HepG2 (cell line): ENCODE results near the gene MALT1. TPM values are rescaled to one million over a fixed set of nuclear protein-coding genes. Genes with fewer than 3 reads are reported as not detected.

Source experiments
- AFF4 ChIP-seq: sonication (generic); formaldehyde crosslinking; IDR thresholded peaks from 2 replicates; pipeline ENCODE4 v1.4.0; 2020; ENCODE audit warnings: missing genetic modification reagents
- ARNT ChIP-seq: fragments of 450-650 bp; IDR thresholded peaks from 2 replicates; pipeline ENCODE4 v1.6.1; 2017
- CREB1 ChIP-seq, 2 experiments: fragments of 450-650 bp in 1 of 2; IDR thresholded peaks; 2 replicates each; pipeline ENCODE4 v1.6.1; 2016 to 2017; ENCODE audit warnings: control low read depth in 1 of 2, mild to moderate bottlenecking in 1 of 2, missing compliant biosample characterization in 1 of 2, missing genetic modification characterization in 1 of 2
- KDM2A ChIP-seq: sonication (generic); formaldehyde crosslinking; IDR thresholded peaks from 2 replicates; pipeline ENCODE4 v1.4.0; 2020; ENCODE audit warnings: low read depth, missing genetic modification reagents, borderline replicate concordance
- KLF15 ChIP-seq: sonication (generic); formaldehyde crosslinking; IDR thresholded peaks from 2 replicates; pipeline ENCODE4 v1.8.1; 2023; ENCODE audit warnings: borderline replicate concordance, mild to moderate bottlenecking, inconsistent platforms, missing genetic modification reagents, mixed read lengths
- MAFK ChIP-seq, 2 experiments: IDR thresholded peaks in 1 of 2; conservative IDR thresholded peaks in 1 of 2; 2 replicates each; pipeline ENCODE4 v1.6.1; 2011; ENCODE audit warnings: improper control_type of control experiment in 2 of 2, low read length in 2 of 2
- RAD51 ChIP-seq: fragments of 450-650 bp; IDR thresholded peaks from 2 replicates; pipeline ENCODE4 v1.6.1; 2016; ENCODE audit warnings: borderline replicate concordance
- SMC3 ChIP-seq: IDR thresholded peaks from 2 replicates; pipeline ENCODE4 v1.6.1; 2011; ENCODE audit warnings: low read length, improper control_type of control experiment
- SP4 ChIP-seq: sonication (generic); formaldehyde crosslinking; IDR thresholded peaks from 2 replicates; pipeline ENCODE4 v1.8.1; 2023; ENCODE audit warnings: mild to moderate bottlenecking, missing genetic modification reagents
- TERF1 ChIP-seq: sonication (generic); formaldehyde crosslinking; IDR thresholded peaks from 2 replicates; pipeline ENCODE4 v1.8.0; 2022; ENCODE audit warnings: mild to moderate bottlenecking, missing genetic modification reagents, moderate library complexity
- TGIF2 ChIP-seq: IDR thresholded peaks from 2 replicates; pipeline ENCODE4 v1.6.1; 2016; ENCODE audit warnings: control low read depth, missing compliant biosample characterization
- TRIM22 ChIP-seq: fragments of 450-650 bp; IDR thresholded peaks from 2 replicates; pipeline ENCODE4 v1.6.1; 2017
- ZBED4 ChIP-seq: sonication (generic); formaldehyde crosslinking; IDR thresholded peaks from 2 replicates; pipeline ENCODE4 v1.4.0; 2020; ENCODE audit warnings: missing genetic modification reagents, borderline replicate concordance
- ZBTB38 ChIP-seq: sonication (generic); formaldehyde crosslinking; IDR thresholded peaks from 2 replicates; pipeline ENCODE4 v1.5.1; 2020; ENCODE audit warnings: mild to moderate bottlenecking, missing genetic modification reagents
- ZNF225 ChIP-seq: sonication (generic); formaldehyde crosslinking; IDR thresholded peaks from 2 replicates; pipeline ENCODE4 v1.4.0; 2020; ENCODE audit warnings: mild to moderate bottlenecking, missing genetic modification reagents
- ZNF331 ChIP-seq: sonication (generic); formaldehyde crosslinking; IDR thresholded peaks from 2 replicates; pipeline ENCODE4 v1.4.0; 2020; ENCODE audit warnings: missing genetic modification reagents
- ZNF432 ChIP-seq: sonication (generic); formaldehyde crosslinking; IDR thresholded peaks from 2 replicates; pipeline ENCODE4 v1.5.0; 2020; ENCODE audit warnings: missing genetic modification reagents, mild to moderate bottlenecking, borderline replicate concordance
- ZNF567 ChIP-seq: sonication (generic); formaldehyde crosslinking; IDR thresholded peaks from 2 replicates; pipeline ENCODE4 v1.8.1; 2023; ENCODE audit warnings: mild to moderate bottlenecking, missing genetic modification reagents, borderline replicate concordance
- ZNF761 ChIP-seq: sonication (generic); formaldehyde crosslinking; conservative IDR thresholded peaks from 2 replicates; pipeline ENCODE4 v1.4.0; 2020; ENCODE audit warnings: mild to moderate bottlenecking, missing genetic modification reagents
- ZNF780A ChIP-seq: sonication (generic); formaldehyde crosslinking; IDR thresholded peaks from 2 replicates; pipeline ENCODE4 v1.8.0; 2022; ENCODE audit warnings: mild to moderate bottlenecking, missing genetic modification reagents, moderate library complexity
- polyA plus RNA-seq, 8 experiments: library from polyadenylated mRNA; depleted of rRNA in 3 of 8; stranded (reverse) in 7 of 8; unstranded in 1 of 8; fragments of >200 nt; fragmentation: Illumina TruSeq in 4 of 8; extraction: Trizol in 4 of 8; gene quantifications; 2 replicates each; pipeline versions ENCODE4 v1.2.1 to v1.2.3, GENCODE V29; 2011 to 2016; ENCODE audit warnings: low read depth in 4 of 8, missing spikeins in 1 of 8, mixed read lengths in 1 of 8; ENCODE audit not compliant: insufficient read depth in 1 of 8
- total RNA-seq, 5 experiments: library from RNA; depleted of rRNA; stranded (reverse); fragments of >200 nt; fragmentation: Illumina TruSeq; extraction: Trizol; gene quantifications; 2 replicates each; pipeline ENCODE4 v1.2.3, GENCODE V29; 2016; ENCODE audit warnings: low read depth in 1 of 5

The MALT1 gene
- total and polyA plus RNA-seq, 2 of the 13 experiments (the other 11 are each of a cell fraction or from before 2014, with no cell fraction given) = 43.9 to 89.0 TPM

GRCh38 chr18:58781627-58782194 is 110.4 kb downstream of the MALT1 start (continued):
- TF ChIP-seq AFF4 (CRISPR knock-in tag) = no peak
- TF ChIP-seq SMC3 = peak; percentile 90
- no peak for TF ChIP-seq TERF1 (CRISPR knock-in tag)
- TF ChIP-seq KDM2A = peak; percentile 36; the same call in 1 of the 2 replicates
- TF ChIP-seq TRIM22 = no peak
- peak; percentile 56; the same call in 1 of the 2 replicates for TF ChIP-seq ZNF780A (CRISPR knock-in tag)
- TF ChIP-seq CREB1 (IDR thresholded peaks at IDR 0.05) = peak; percentile 9; the same call in 1 of the 2 replicates
- no peak for TF ChIP-seq CREB1 (CRISPR knock-in tag; IDR thresholded peaks at IDR 0.05)
- 0 out of 2 replicates have a peak, but pooled peaks have one; percentile 19 for TF ChIP-seq ARNT
- TF ChIP-seq ZNF432 (CRISPR knock-in tag) = no peak
- no peak for TF ChIP-seq ZNF331
- TF ChIP-seq ZNF761 (CRISPR knock-in tag) = no peak
- TF ChIP-seq MAFK (conservative IDR thresholded peaks at IDR 0.05 in 1 of 2, IDR thresholded peaks at IDR 0.05 in 1 of 2; ENCODE audit: low read length in 2 of 2) = no peak
- 0 out of 2 replicates have a peak, but pooled peaks have one; percentile 30 for TF ChIP-seq SP4 (CRISPR knock-in tag)
- TF ChIP-seq ZBED4 (CRISPR knock-in tag) = no peak
- TF ChIP-seq KLF15 (CRISPR knock-in tag) = no peak
- TF ChIP-seq ZBTB38 = peak; percentile 48; the same call in 1 of the 2 replicates
- TF ChIP-seq ZNF567 (CRISPR knock-in tag) = 0 out of 2 replicates have a peak, but pooled peaks have one; percentile 40
- peak; percentile 35; the same call in 1 of the 2 replicates for TF ChIP-seq RAD51
- TF ChIP-seq ZNF225 (CRISPR knock-in tag) = no peak
- no peak for TF ChIP-seq TGIF2 (CRISPR knock-in tag)
